GM23248 (cell line): Measurements from ENCODE around the gene TRAPPC3L. TPM values are rescaled to one million over a fixed set of nuclear protein-coding genes. Genes with fewer than 3 reads are reported as not detected.

Experiments used
- DNase-seq: peaks from one replicate; pipeline ENCODE4 v3.0.0-alpha.2; 2015
- H2AFZ ChIP-seq: fragments of 200-600 bp; sonication (generic); 2 replicates; pipeline ENCODE4 v1.6.1; 2016; ENCODE audit warnings: antibody characterized with exemption
- H3F3A ChIP-seq: fragments of 200-600 bp; sonication (generic); 2 replicates; pipeline ENCODE4 v1.6.1; 2016; ENCODE audit warnings: mild to moderate bottlenecking, antibody characterized with exemption, mixed run types; ENCODE audit not compliant: insufficient read depth
- H3K27ac ChIP-seq: fragments of 200-600 bp; sonication (generic); 2 replicates; pipeline ENCODE4 v1.5.1; 2016; ENCODE audit warnings: mild to moderate bottlenecking
- H3K27me3 ChIP-seq: fragments of 200-600 bp; sonication (generic); replicated peaks from 2 replicates; pipeline ENCODE4 v1.6.1; 2016; ENCODE audit warnings: mild to moderate bottlenecking; ENCODE audit not compliant: insufficient read depth
- H3K36me3 ChIP-seq: fragments of 200-600 bp; sonication (generic); 2 replicates; pipeline ENCODE4 v1.6.1; 2016; ENCODE audit warnings: low read depth, mild to moderate bottlenecking
- H3K4me1 ChIP-seq: fragments of 200-600 bp; sonication (generic); 2 replicates; pipeline ENCODE4 v1.6.1; 2016; ENCODE audit warnings: mild to moderate bottlenecking; ENCODE audit not compliant: insufficient read depth
- H3K4me2 ChIP-seq: fragments of 200-600 bp; sonication (generic); one replicate; pipeline ENCODE4 v1.6.1; 2016; ENCODE audit warnings: mild to moderate bottlenecking; ENCODE audit not compliant: unreplicated experiment
- H3K4me3 ChIP-seq: fragments of 200-600 bp; sonication (generic); 2 replicates; pipeline ENCODE4 v1.5.1; 2016; ENCODE audit warnings: mild to moderate bottlenecking
- H3K79me2 ChIP-seq: fragments of 200-600 bp; sonication (generic); 2 replicates; pipeline ENCODE4 v1.6.1; 2016; ENCODE audit warnings: mild to moderate bottlenecking; ENCODE audit not compliant: insufficient read depth
- H3K9ac ChIP-seq: fragments of 200-600 bp; sonication (generic); 2 replicates; pipeline ENCODE4 v1.6.1; 2016; ENCODE audit warnings: mild to moderate bottlenecking
- H3K9me2 ChIP-seq: fragments of 200-600 bp; sonication (generic); 2 replicates; pipeline ENCODE4 v1.6.1; 2016; ENCODE audit warnings: mixed run types, mild to moderate bottlenecking, moderate library complexity; ENCODE audit not compliant: insufficient read depth
- H3K9me3 ChIP-seq: fragments of 200-600 bp; sonication (generic); one replicate; pipeline ENCODE4 v1.6.1; 2017; ENCODE audit warnings: low read depth
- H4K20me1 ChIP-seq: fragments of 200-600 bp; sonication (generic); 2 replicates; pipeline ENCODE4 v1.6.0; 2016; ENCODE audit not compliant: insufficient read depth
- EZH2 ChIP-seq: fragments of 200-600 bp; sonication (generic); IDR thresholded peaks from 2 replicates; pipeline ENCODE4 v1.6.1; 2018; ENCODE audit warnings: antibody characterized with exemption, mild to moderate bottlenecking; ENCODE audit not compliant: insufficient read depth, poor library complexity, severe bottlenecking
- EZH2phosphoT487 ChIP-seq: fragments of 200-600 bp; sonication (generic); IDR thresholded peaks from 2 replicates; pipeline ENCODE4 v1.6.1; 2018; ENCODE audit warnings: antibody characterized with exemption, moderate library complexity, mild to moderate bottlenecking, low read depth; ENCODE audit not compliant: insufficient read depth
- WGBS, 2 experiments: methylation state at CpG; one replicate each; pipeline ENCODE4 v1.1.6; 2015 to 2017; ENCODE audit warnings: low lambda C conversion rate in 2 of 2, low coverage in 1 of 2; ENCODE audit errors: missing lambda C conversion rate in 2 of 2; 5-methylcytosine and 5-hydroxymethylcytosine counted together
- in situ Hi-C: fragments of 300-500 bp; cut with MboI; formaldehyde crosslinking; loops from 2 replicates; pipeline ENCODE4 v1.15.0; 2020
- polyA plus RNA-seq: library from polyadenylated mRNA; unstranded; fragments of >200 nt; fragmentation: Nextera tagmentation; extraction: Ambion mirVana; gene quantifications from 2 replicates; pipeline ENCODE4 v1.2.1, GENCODE V29; 2016
- total RNA-seq: library from RNA; depleted of rRNA; stranded (reverse); fragments of >200 nt; shearing (Covaris generic); gene quantifications from 2 replicates; pipeline ENCODE4 v1.2.3, GENCODE V29; 2014

Gene TRAPPC3L
- total and polyA plus RNA-seq, 2 experiments from 2014 or later, result not detected

DNA sequence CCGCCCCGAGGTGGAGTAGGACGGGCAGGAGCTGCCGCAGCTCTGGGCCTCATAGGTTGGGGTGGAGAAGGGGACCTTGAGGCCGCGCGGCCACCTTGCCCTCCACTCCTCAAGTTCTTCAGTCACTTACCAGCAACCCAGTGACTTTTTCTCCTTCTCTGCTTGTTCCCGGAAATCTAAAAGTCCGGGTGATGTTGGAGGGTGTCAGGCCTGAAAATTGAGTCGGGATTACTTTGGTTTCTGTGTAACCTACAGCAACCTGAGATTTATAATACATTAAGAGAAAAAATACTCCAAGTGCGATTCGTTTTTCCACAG, 26.2 kb upstream of the TRAPPC3L start:
- 0% methylated on average over 11 to 12 of the region's 12 CpGs for WGBS, 2 experiments
- no peak for DNase-seq
- Histone ChIP-seq H3K9me2 (no peaks in the 10 kb centered on the region), H4K20me1 (no peaks in the 10 kb centered on the region), H3K9ac (peak overlapping the region; percentile 93), H3K4me3 (peak overlapping the region; percentile 88), H3K79me2 (peaks cover 70% of the 10 kb centered on the region), H3K36me3 (no peaks in the 10 kb centered on the region; the same call in 1 of the 2 replicates), H3K27me3 (no peaks in the 10 kb centered on the region), H3K4me2 (peak overlapping the region; percentile 90), H3K27ac (peak overlapping the region; percentile 79), H3K9me3 (no peaks in the 10 kb centered on the region), H3F3A (peaks cover 31% of the 10 kb centered on the region), H2AFZ (peak overlapping the region; percentile 87), H3K4me1 (peaks cover 39% of the 10 kb centered on the region)
- TF ChIP-seq EZH2 (no peak), EZH2phosphoT487 (no peak)
- in situ Hi-C loops, result no loop called here

GRCh38 chr6:116570856-116571682, 25.6 kb upstream of the TRAPPC3L start, which contains the start of gene RWDD1:
TSS of gene RWDD1 (plus strand) at chr6:116571504. CDS start at chr6:116571583, 79 bp downstream.
- peak; percentile 100 for DNase-seq
- TF ChIP-seq EZH2phosphoT487 (no peak), EZH2 (no peak)
- H3K4me1 ChIP-seq, result peaks cover 39% of the 10 kb centered on the region
- no peaks in the 10 kb centered on the region for H4K20me1 ChIP-seq
- H3K4me3 ChIP-seq, result peak within 1 kb of the TSS; percentile 88
- peak within 1 kb of the TSS; percentile 79 for H3K27ac ChIP-seq
- peaks cover 64% of the 10 kb centered on the region for H3K79me2 ChIP-seq
- in situ Hi-C loops, result no loop called here
- H3K4me2 ChIP-seq, result peak within 1 kb of the TSS; percentile 91
- no peaks in the 10 kb centered on the region for H3K9me2 ChIP-seq
- H3F3A ChIP-seq, result peaks cover 31% of the 10 kb centered on the region
- H3K9ac ChIP-seq, result peak within 1 kb of the TSS; percentile 93
- 1% methylated on average over 59 to 62 of the region's 62 CpGs for WGBS, 2 experiments
- no peaks in the 10 kb centered on the region for H3K9me3 ChIP-seq
- H3K36me3 ChIP-seq, result no peaks in the 10 kb centered on the region; the same call in 1 of the 2 replicates
- H2AFZ ChIP-seq, result peak within 1 kb of the TSS; percentile 93
- no peaks in the 10 kb centered on the region for H3K27me3 ChIP-seq

GRCh38 chr6:116568821-116569755, 23.6 kb upstream of the TRAPPC3L start:
- peaks cover 31% of the 10 kb centered on the region for H3F3A ChIP-seq
- H3K4me1 ChIP-seq, result peaks cover 47% of the 10 kb centered on the region
- H2AFZ ChIP-seq, result no peak overlapping the region
- H3K36me3 ChIP-seq, result no peaks in the 10 kb centered on the region
- H3K79me2 ChIP-seq, result peaks cover 45% of the 10 kb centered on the region
- TF ChIP-seq EZH2phosphoT487 (no peak), EZH2 (no peak)
- H3K9me3 ChIP-seq, result no peaks in the 10 kb centered on the region
- peak overlapping the region; percentile 61 for H3K27ac ChIP-seq
- H3K4me3 ChIP-seq, result no peak overlapping the region
- H3K9ac ChIP-seq, result peak overlapping the region; percentile 20; the same call in 1 of the 2 replicates
- in situ Hi-C loops, result no loop called here
- WGBS, 2 experiments, result 75% methylated on average over 7 of the region's 7 CpGs
- DNase-seq, result peak; percentile 27
- H3K27me3 ChIP-seq, result no peaks in the 10 kb centered on the region
- peak overlapping the region; percentile 16 for H3K4me2 ChIP-seq
- no peaks in the 10 kb centered on the region for H4K20me1 ChIP-seq
- H3K9me2 ChIP-seq, result no peaks in the 10 kb centered on the region

DNA sequence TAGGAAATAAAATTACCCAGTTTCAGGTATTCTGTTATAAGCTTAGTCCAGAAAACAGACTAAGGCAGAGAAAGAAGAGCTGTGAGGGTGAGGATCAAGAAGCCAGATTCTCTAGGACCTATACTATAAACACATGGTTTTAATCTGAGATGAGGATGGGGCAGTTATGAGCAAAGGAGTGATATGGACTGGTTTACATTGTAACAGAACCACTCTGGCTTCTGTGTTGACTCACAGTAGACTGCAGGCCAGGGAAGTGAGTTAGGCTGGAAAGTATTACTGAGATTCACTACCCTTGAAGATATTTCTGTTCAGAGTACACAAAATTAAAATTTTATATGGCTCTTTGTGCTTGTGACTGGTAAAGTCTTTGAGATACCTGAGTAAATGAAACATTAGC, 22.6 kb upstream of the TRAPPC3L start:
- H3K4me3 ChIP-seq, result no peak overlapping the region
- H3K9me2 ChIP-seq, result no peaks in the 10 kb centered on the region
- no peaks in the 10 kb centered on the region for H4K20me1 ChIP-seq
- H3K4me1 ChIP-seq, result peaks cover 39% of the 10 kb centered on the region
- no peaks in the 10 kb centered on the region for H3K36me3 ChIP-seq
- no peaks in the 10 kb centered on the region for H3K27me3 ChIP-seq
- no peak for TF ChIP-seq EZH2
- no peak for TF ChIP-seq EZH2phosphoT487
- peak overlapping the region; percentile 16 for H3K4me2 ChIP-seq
- peak overlapping the region; percentile 61 for H3K27ac ChIP-seq
- H2AFZ ChIP-seq, result no peak overlapping the region
- in situ Hi-C loops, result no loop called here
- peaks cover 31% of the 10 kb centered on the region for H3F3A ChIP-seq
- peak overlapping the region; percentile 20; the same call in 1 of the 2 replicates for H3K9ac ChIP-seq
- no peaks in the 10 kb centered on the region for H3K9me3 ChIP-seq
- peaks cover 35% of the 10 kb centered on the region for H3K79me2 ChIP-seq
- peak; percentile 80 for DNase-seq
